GM03348 (cell line): ENCODE results near the gene RPL13.
A peak's percentile ranks its signal among the peaks of the same experiment; 100 is the strongest.

Experiments
- DNase-seq: peaks from one replicate; pipeline ENCODE4 v3.0.0; 2012; ENCODE audit warnings: low spot score

RPL13 gene

GRCh38 chr16:89560378-89561141 lies at the start of gene RPL13:
RPL13 (plus strand) TSS chr16:89560682; CDS start chr16:89560960, 278 bp downstream.
- DNase-seq: peak; percentile 99

GRCh38 chr16:89511374-89511773 lies 49.1 kb upstream of the RPL13 start:
- DNase-seq: no peak

DNA sequence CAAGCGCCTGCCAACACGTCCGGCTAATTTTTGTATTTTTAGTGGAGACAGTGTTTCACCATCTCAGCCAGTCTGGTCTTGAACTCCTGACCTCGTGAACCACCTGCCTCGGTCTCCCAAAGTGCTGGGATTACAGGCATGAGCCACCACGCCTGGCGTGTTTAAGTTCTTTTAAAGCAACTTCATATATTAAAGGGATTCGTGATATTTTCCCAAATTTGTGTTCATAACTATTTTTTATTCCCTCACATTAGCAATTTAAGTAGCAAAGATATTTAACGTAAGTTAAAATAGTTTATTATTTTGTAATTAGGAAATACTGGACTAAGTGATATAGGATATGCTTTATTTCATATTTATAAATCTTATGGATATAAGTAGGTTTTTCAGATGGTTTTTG lies 48.0 kb upstream of the RPL13 start:
- no peak for DNase-seq

- DNase-seq: no peak
Observed at GRCh38 chr16:89517128-89517527, 43.4 kb upstream of the RPL13 start.

DNA sequence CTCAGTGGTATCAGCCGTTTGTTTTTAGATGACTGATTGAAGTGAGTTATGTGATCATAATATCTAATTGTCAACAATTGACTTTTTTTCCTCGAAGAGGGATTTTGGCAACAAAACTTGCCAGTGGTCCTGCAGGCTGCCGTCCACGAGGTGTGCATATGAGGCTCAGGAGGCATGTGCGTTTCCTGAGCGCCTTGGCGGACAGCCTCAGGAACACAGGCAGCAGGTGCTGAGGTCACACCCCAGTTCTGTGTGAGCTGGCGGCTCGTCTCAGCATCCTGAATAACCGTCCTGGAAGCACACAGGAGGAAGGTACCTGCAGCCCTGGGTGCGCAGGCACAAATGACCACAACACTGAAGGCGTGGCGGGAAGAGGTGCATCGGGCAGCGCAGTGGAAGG lies 40.6 kb upstream of the RPL13 start:
- no peak for DNase-seq

DNA sequence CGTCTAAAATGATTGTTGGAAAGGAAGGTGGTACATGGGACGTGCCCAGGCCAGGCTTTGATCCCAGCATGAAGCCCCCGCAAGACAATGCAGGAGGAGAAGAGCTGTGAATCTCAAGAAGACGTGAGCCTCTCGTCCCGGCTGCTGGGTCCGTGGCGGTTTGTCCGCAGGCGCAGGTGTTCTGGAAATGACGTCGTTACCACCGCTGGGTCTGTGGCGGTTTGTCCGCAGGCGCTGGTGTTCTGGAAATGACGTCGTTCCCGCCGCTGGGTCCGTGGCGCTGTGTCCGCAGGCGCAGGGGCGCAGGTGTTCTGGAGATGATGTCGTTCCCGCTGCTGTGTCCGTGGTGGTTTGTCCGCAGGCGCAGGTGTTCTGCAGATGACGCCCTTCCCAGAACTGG lies 38.2 kb upstream of the RPL13 start:
- no peak for DNase-seq

DNA sequence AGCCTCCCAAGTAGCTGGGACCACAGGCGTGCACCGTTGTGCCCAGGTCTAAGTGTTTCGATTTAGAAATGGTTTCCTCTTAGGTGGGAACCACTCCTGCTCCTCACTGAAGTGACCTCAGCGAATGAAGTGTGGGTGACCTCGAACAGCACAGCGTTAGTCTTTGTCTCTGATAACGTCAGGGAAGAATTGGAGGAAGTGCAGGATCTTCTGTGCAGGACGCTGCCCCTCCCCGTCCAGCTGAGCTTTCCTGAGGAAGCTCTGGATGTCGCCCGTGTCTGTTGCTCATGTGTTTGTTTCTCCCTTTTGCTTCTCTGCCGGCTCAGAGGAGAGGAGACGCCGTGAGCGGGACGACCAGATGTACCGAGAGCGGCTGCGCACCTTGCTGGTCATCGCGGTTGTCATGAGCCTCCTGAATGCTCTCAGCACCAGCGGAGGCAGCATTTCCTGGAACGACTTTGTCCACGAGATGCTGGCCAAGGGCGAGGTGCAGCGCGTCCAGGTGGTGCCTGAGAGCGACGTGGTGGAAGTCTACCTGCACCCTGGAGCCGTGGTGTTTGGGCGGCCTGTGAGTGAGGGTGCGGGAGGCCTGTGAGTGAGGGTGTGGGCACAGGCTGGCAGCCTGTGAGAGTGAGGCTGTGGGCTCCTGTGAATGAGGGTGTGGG lies 36.7 kb upstream of the RPL13 start:
- DNase-seq: no peak

DNA sequence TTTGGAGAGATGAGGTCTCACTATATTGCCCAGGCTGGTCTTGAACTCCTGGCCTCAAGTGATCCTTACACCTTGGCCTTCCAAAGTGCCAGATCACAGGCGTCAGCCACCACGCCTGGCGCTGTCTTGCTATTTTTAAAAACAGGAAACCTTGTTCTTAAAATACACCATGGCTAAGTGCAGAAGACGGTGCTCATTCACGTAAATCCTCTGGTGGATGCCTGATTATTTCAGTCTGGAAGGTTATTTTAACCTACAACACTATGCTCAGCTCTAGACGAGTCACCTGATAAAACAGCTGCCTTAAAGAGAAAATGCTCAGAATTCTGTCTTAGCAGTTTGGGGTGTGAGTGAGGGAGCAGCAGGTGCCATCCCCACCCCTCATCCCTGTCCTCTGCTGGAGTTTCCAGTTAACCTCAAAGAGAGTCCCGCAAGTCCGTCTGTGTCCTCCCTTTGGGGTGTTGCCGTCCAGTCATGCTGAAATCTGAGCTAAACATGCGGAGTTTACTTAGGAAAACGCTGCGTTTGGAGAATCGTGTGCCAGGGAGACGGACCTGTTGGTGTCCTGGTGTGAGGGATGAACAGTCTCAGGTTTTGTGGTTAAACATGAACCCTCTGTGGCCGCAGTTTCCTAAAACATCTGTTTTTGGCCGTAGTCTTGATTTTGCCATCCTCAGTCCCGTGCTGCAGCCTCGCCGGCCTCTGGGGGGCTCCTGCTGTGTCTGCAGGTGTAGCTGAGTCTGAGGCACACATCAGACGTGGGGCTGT lies 35.2 kb upstream of the RPL13 start:
- DNase-seq: no peak

- no peak for DNase-seq
Observed at GRCh38 chr16:89529097-89529496, 31.4 kb upstream of the RPL13 start.

DNA sequence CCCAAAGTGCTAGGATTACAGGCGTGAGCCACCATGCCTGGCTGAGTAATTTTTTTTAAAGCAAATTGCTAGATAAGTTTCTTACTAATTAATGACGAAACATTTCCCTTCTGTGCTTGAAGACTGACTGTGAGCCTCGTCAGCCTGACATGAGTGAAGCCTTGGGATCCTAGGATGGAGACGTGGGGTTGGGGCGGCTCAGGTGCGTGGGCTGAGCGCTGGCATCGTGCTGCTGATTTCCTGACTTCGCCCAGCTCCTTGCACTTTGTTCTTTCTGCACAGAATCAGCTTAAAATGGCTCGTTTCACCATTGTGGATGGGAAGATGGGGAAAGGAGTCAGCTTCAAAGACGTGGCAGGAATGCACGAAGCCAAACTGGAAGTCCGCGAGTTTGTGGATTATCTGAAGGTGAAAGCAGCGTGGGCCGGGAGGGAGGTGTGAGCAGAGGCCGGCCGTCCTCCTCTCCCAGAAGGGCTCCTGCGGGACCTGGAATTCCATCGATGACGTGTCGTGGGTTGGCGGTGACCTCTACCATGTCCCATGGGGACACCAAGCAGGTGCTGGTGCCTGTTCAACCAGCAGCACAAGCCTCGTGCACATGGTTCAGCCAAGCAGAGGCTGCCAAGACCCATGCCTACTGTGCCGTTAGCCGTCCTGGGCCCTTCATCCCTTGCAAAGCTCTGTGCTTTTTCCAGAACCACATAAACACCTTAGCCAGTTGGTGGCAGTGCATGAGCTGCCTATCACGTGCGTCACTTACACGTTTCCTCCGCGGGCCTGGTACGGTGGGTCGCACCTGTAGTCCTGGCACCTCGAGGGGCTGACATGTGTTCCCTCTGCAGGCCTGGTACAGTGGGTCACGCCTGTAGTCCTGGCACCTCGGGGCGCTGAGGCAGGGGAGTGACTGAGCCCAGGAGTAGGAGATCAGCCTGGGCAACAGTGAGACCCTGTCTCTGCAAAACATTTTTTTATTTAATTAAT lies 29.8 kb upstream of the RPL13 start:
- no peak for DNase-seq

DNA sequence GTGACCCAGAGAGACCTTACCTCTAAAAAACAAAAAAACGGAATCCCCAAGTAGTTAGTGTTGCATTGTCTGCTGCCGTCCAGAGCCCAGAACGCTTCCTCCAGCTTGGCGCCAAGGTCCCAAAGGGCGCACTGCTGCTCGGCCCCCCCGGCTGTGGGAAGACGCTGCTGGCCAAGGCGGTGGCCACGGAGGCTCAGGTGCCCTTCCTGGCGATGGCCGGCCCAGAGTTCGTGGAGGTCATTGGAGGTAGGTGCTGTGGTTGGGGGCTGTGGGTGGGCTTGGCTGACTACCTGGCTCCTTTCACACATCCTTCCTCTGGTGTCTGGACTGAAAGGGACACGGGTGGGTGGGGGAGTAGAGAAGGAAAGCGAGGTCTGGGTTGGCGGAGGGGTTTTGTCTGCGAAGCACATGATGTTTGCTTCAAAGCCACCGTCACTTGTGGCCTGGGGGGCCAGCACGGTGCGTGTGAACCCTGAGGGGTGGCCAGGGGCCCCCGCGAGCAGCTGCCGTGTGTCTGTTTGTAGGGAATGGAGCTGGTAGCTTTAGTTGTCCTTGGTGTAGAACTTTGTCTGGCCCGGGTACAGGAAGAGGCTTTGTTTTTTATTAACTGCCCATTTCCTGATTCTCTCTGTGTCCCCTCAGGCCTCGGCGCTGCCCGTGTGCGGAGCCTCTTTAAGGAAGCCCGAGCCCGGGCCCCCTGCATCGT lies 28.5 kb upstream of the RPL13 start:
- DNase-seq: no peak

DNA sequence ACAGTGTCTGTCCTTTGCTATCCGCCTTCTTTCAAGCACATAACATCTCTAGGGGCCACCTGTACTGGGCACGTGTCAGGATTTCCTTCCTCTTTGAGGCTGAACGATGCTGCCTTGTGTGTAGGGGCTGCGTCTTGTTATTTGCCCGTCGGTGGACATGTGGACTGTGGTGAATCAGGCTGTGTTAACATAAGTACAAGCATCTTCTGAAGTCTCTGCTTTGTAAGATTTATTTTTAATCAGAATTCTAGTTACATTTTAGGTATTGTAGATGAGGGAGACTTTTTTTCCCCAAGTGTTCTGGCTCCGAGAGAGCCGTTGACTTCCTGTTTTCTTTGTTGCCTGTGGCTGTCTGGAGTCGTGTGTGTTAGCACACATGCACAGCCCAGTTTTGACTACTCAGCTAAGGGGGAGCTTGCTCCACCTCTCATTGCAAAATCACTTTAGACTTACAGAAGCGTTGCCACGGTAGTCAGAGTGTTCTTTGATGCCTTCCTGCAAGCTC lies 26.2 kb upstream of the RPL13 start:
- no peak for DNase-seq

- no peak for DNase-seq
Observed at GRCh38 chr16:89536371-89536770, 24.1 kb upstream of the RPL13 start.

GRCh38 chr16:89536886-89537548 lies 23.5 kb upstream of the RPL13 start:
- no peak for DNase-seq

DNA sequence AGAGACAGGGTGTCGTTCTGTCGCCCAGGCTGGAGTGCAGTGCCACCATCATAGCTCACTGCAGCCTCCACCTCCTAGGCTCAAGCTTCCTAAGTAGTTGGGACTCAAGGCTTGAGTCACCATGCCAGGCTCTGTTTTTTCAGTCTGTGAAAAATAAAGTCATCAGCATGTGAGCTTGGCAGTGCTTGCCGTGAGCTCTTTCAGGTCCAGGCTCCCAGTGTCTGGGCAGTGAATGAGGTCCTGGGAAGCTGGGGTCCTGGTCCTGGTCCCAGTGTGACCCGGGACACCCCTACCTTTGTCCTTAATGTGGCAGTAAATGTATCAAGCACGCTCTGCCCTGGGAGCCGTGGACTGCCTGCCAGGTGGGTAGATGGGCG lies 22.9 kb upstream of the RPL13 start:
- DNase-seq: no peak

- no peak for DNase-seq
Observed at GRCh38 chr16:89538286-89538685, 22.2 kb upstream of the RPL13 start.

DNA sequence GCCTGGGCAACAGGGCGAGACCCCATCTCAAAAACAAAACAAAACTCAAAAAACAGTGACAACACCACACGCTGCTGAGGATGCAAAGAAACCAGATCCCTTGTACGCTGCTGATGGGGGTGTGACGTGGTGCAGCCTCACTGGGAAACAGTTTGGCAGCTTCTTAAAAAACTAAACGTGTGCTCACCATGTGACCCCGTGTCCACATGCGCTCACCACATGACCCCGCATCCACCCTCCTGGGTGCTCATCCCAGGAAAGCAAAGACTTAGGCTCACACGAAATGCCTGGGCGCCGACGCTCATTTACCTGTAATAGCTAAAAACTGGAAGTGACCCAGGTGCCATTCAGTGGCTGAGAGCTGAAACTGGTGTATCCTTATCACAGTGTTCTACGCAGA lies 19.9 kb upstream of the RPL13 start:
- no peak for DNase-seq

DNA sequence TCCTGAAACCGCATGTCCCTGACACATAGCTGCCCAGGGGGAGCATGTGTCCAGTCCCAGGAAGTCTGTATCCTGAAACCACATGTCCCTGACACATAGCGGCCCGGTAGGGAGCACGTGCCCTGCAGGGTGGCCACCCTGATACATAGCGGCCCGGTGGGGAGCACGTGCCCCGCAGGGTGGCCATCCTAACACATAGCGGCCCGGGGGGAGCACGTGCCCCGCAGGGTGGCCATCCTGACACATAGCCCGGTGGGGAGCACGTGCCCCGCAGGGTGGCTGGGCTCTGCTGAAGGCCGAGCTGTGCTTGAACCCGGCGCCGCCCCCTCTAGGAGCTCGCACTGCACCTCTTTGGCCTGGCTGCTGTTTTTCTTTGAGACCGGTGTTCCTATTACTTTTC lies 18.7 kb upstream of the RPL13 start:
- no peak for DNase-seq

DNA sequence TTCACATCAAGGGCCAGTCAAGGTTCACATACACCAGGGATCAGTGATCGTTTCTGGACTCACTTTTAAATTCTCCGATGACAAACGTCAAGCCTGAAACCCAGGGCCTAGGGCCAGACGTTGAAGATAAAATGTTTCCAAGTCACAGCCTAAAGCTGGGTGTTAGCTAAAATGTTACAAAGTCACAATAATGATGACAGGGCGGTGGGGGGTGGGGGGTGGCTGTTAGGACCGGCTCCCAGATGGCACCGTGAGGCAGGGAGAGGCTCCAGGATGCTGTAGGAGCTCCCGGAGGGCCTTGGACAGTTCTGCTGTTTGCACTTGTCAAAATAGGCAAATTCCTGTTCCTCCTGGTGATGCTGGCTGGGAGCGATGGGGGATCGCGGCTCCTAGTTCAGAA lies 16.4 kb upstream of the RPL13 start:
- no peak for DNase-seq

DNA sequence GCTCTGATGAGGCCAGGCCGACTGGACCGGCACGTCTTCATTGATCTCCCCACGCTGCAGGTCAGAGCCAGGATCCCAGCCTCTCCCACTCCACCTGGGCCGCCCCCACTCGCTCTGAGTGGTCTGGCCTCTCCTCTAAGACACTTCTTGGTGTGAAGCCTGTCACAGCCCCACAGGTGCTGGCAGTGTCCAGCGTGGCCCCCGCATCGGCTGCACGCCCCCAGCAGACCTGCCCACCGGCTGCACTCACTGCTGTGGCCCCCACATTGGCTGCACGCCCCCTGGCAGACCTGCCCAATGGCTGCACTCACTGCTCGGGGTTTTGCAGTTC lies 15.8 kb upstream of the RPL13 start:
- DNase-seq: no peak
